ENCODE data around the gene TBC1D10B.
"Not testable (repeated sequence)": the region's sequence is repeated elsewhere in the genome, so short reads cannot be mapped to it uniquely, and the experiment has no call there.

TBC1D10B gene

GRCh38 chr16:30357085-30357714, 13.1 kb downstream of the TBC1D10B start:
- DNase-seq, result no peak

- peak in 24 of 58 donors; percentile 9 to 68 (median 33) for DNase-seq
Observed at GRCh38 chr16:30356401-30357084, 13.8 kb downstream of the TBC1D10B start.

DNA sequence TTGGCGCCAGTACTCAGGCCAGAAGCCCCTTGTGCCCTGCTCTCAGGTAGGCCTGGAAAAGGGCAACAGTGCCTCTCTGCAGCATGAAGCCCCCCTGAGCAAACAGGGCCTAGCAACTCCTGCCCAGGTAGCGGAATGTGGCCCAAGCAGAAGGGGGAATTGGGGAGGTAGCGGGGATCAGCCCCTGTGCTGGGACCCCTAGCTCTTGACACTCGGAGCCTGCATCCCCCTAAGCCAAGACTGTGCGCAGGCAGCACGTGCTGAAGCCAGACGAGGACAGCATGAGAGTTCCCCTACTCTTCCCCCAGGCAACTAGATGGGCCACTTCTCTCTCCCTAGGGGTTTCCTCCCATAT, 14.4 kb downstream of the TBC1D10B start:
- no peak for DNase-seq

DNA sequence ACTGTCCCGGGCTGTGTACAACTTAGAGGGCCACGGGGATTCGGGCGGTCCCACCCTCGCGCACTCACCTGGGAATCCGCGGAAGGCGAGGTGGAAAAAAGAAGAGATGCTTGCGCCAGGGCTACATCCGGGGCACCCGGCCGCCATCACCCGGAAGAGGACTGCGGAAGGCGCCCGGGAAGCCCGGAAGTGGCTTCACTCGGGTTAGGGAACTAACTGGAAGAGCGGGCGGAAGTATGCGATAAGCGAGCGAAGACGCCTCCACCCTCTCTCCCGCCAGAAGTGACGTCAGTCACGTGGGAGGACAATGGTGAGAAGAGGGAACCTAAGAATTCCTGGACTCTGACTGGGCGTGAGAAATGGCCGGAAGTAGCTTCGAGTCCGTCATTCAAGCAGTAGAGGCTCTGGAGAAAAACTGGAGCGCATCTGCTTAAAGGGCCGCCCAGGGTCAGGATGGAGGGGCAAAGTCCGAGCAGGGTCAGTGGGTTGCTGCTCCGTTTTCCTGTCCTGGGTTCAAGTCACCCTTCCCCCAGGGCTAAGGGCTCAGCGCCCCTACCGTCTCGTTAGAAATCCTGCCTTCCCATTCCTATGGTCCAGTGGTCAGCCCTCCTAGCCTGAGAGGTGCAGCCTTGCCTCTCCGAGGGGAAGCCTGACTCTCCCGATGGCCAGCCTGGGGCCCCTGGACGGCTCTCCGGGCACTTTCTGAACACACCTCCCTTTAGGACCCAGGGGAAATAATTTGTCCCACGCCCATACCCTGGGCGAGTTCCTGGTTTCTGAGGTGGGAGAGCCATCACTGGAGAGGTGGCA, 14.9 kb downstream of the TBC1D10B start, which contains the start of gene CD2BP2:
CD2BP2 (minus strand) TSS at position 165 of the 810 bp plus-strand sequence. CDS start 627 bp downstream, outside the sequence.
- peak; percentile 65 to 98 (median 94) for DNase-seq

DNA sequence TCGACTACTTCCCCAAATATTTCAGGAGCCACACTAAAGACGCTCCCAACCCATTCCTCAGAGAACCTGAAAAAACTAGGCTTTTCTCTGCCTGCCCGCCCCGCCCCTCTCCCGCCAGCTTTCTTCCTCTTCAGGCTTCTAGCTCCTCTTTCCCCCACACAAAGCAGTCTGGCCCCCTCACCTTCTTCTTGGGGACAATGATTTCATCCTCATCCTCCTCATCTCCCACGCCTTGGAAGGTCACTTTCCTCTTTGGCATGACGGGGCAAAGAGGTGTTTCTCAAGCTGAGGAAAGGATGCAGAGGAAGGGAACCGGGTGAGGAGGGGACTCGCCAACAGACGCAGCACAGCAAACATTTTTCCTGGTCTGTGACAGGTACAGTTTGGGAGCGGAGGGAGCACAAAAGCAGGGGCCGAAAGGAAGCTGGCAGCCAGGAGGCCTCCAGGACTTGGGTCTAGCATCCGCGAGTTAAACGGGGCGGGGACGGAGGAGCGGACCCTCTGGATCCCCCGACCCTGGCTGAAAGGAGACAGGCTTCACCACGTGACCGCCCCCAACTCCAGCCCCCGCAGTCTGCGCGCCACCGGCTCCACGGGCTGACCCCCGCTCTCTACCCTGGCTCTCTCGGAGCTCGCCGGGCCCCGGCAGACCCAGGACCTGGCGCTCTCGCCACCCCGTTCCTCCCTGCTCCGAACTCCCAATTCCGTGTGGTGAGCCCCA, 15.7 kb downstream of the TBC1D10B start:
- no peak for DNase-seq

DNA sequence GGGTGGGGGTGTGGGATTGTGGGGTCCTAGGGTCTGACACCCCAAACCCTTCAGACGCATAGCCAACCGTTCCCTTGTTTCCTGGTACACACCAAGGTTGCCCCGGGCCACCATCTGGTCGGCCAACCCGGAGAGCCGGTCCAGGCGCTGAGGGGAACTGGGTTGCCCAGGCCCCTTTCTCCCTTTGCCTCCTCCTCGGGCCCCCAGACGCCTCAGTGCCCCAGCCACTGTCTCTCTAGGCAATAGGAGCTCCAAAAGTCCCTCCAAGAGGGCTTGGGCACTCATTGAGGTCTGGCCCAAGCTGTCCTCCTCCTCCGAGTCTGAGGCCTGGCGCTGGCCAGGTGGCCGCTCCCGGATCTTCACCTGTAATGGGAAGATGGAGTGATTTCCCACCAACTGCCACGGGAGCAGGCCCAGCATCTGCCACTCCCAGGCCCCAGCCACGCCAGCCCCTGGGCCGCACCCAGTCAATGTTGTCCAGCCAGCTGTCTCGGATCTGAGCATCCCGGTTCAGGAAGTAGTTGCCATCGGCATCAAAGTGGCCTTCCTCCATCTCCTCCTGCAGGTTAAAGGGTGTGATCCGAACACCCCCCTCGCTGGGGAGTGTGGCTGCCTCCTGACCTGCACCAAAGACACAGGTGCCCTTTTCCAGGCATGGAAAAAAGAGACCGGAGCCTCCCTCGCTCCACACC, 16.7 kb downstream of the TBC1D10B start:
- DNase-seq, result no peak

DNA sequence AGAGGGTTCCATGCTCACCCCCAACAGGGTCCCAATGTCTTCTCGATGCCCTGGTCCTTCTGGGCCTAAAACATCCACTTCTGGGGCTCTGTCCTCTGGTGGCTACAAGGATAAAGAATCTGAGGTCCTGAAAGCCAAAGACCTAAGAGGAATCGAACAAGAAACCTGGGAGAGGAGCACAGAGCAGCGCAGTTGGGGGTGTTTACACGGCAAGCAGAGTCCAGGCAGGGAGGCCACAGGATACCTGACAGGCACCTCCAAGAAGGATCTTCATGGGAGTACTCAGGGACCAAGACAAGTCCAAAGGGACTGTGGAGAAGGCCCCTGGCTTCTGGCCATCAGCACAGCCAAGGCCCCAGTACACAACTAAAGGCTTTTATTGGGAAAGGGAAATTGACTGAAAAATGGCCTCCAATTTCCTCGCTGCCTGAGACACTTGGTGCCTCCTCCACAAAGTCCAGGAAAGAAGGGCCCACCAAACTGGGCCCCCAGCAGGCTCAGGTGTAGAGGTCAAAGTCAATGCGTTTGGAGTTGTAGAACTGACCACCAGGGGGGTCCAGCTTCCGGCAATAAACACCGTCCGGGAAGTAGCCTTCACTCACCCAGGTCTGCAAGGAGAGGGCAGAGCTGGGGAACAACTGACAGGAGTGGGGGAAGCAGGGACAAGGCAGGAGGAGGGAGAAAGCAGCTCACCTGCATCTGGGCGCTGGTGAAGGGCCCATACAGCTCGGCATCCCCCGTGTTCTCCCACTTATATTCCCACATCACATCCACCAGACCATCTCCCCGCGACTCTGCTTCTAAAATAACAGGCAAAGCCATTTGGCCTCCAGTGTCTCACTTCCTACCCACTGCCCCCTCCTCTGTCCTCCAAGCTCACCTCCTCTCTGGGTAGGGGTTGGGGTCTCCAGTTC, 17.5 kb downstream of the TBC1D10B start:
- no peak for DNase-seq

DNA sequence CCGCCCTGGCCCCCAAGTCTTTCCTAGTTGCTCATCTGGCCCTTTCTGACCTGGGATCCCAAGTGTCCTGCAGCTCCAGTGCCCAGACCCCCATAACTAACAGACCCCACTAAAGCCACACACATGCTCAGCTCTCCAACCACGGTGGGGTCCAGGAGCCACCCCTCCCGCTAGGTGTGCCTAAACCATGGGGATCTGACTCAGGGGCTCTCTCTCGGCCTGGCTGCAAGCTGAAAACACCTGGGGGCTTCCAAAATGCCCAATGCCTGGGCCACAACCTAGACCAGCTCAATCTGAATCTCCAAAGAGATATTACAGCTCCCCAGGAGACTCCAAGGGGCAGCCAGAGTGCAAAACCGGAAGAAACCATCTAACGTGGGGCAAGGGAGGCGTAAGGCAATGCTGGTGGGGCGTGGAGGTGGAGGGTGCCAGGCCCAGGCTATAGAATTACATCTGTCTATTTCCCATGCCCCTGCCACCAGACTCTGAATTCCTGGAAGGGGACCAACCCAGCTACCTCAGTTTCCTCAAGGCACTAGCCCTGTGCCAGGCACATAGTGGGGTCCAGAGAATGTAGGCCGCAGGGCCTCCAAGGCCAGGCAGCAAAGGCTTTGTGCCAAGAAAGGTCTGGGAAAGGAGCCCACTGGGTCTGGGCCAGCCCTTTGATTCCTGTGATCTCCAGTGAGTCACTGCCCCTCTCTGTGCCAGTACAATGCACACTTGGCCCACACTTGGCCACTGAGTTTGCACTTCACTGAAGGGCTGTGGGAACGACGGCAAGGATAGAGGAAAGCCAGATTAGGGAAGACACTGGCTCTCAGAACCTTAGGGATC, 18.5 kb downstream of the TBC1D10B start:
- peak in 53 of 58 donors; percentile 50 to 93 (median 76) for DNase-seq

GRCh38 chr16:30351001-30351441, 19.3 kb downstream of the TBC1D10B start:
- DNase-seq, result no peak

GRCh38 chr16:30350134-30350871, 20.0 kb downstream of the TBC1D10B start:
- no peak for DNase-seq

GRCh38 chr16:30349675-30350074, 20.6 kb downstream of the TBC1D10B start:
- no peak for DNase-seq

DNA sequence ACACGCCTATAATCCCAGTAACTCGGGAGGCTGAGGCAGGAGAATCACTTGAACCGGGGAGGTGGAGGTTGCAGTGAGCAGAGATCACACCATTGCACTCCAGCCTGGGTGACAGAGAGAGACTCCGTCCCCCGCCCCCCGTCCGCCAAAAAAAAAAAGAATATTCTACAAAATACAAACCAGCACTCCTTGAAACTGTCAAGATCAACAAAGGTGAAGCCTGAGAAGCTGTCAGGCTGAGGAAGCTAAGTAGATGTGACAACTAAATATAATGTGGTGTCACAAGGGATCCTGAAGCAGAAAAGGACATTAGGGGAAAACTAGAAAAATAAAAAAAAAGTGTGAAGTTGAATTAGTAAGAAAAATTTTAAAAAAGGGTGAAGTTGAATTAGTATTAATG, 21.4 kb downstream of the TBC1D10B start:
- no peak for DNase-seq

GRCh38 chr16:30348113-30348512, 22.2 kb downstream of the TBC1D10B start:
- DNase-seq, result no peak

- DNase-seq, result no peak
Observed at GRCh38 chr16:30346286-30346685, 24.0 kb downstream of the TBC1D10B start.

DNA sequence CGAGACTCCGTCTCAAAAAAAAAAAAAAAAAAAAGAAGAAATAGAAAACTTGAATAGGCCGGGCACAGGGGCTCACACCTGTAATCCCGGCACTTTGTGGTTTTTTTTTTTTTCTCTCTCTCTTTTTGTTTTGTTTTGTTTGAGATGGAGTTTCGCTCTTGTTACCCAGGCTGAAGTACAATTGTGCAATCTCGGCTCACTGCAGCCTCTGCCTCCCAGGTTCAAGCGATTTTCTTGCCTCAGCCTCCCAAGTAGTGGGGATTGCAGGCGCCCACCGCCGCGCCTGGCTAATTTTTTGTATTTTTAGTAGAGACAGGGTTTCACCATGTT, 26.8 kb downstream of the TBC1D10B start:
- not testable (repeated sequence) for DNase-seq

DNA sequence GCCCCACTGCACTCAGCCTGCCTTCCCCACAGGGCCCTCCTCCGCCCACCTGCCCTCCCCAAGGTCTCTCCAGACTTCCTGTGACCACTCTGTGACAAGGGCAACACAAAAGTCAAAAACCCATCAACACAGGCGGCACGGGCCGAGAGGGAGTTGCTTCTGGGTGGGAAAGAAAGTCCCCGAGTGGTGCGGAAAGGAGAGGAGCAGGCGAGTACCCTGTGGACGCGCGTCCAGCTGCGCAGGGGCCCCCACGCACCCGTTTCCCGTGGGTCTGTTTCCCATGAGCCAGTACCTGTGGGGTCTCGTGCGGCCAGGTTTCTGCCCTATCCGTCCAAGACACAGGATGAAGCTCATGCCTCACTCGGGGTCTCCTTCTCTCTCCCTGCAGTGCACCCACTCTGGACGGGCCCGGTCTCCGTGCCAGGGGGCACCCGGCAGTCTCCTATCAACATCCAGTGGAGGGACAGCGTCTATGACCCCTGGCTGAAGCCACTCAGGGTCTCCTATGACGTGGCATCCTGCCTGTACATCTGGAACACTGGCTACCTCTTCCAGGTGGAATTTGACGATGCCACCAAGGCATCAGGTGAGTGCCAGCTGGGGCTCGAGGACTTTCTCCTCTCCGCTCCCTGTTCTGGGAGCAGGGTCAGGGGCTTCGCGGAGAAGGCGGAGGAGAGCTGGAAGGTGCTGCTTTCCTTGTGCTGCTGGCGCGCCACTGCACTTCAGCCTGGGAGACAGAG, 27.4 kb downstream of the TBC1D10B start:
- DNase-seq, result no peak

- DNase-seq, result not testable (repeated sequence)
Observed at GRCh38 chr16:30341971-30342370, 28.3 kb downstream of the TBC1D10B start.
